DND-41 (cell line): ENCODE results near the gene NGB.

ENCODE experiments used
- ATAC-seq: fragments of 200-7000 bp; cut with Tn5 transposase; 3 replicates; pipeline ENCODE4 v1.9.1; 2021; ENCODE audit warnings: low read depth; ENCODE audit not compliant: insufficient read depth
- DNase-seq: peaks from one replicate; pipeline ENCODE4 v3.0.0-alpha.2; 2020
- H2AFZ ChIP-seq: 2 replicates; pipeline ENCODE4 v1.6.0; 2012; ENCODE audit warnings: low read depth, low read length
- H3K27ac ChIP-seq: 2 replicates; pipeline ENCODE4 v1.5.1; 2012; ENCODE audit warnings: low read length, inconsistent platforms
- H3K27me3 ChIP-seq: fragments of 200-600 bp; sonication (generic); 2 replicates; pipeline ENCODE4 v1.6.0; 2012; ENCODE audit warnings: low read length, mild to moderate bottlenecking, inconsistent platforms; ENCODE audit not compliant: insufficient read depth, poor library complexity
- H3K36me3 ChIP-seq: 2 replicates; pipeline ENCODE4 v1.5.1; 2012; ENCODE audit warnings: low read length, inconsistent platforms; ENCODE audit not compliant: insufficient read depth
- H3K4me1 ChIP-seq: 2 replicates; pipeline ENCODE4 v1.5.1; 2012; ENCODE audit warnings: mild to moderate bottlenecking, low read length; ENCODE audit not compliant: insufficient read depth
- H3K4me2 ChIP-seq: 2 replicates; pipeline ENCODE4 v1.6.0; 2012; ENCODE audit warnings: mild to moderate bottlenecking, moderate library complexity, low read length, inconsistent platforms; ENCODE audit not compliant: insufficient read depth
- H3K4me3 ChIP-seq, 2 experiments: fragments of 200-600 bp in 1 of 2; shearing (Covaris generic) in 1 of 2; 2 replicates each; pipeline ENCODE4 v1.5.1; 2012 to 2016; ENCODE audit warnings: inconsistent platforms in 2 of 2, low read length in 2 of 2, mild to moderate bottlenecking in 2 of 2, low read depth in 1 of 2, moderate library complexity in 1 of 2
- H3K79me2 ChIP-seq: 2 replicates; pipeline ENCODE4 v1.6.0; 2012; ENCODE audit warnings: low read length, inconsistent platforms; ENCODE audit not compliant: insufficient read depth
- H3K9ac ChIP-seq: 2 replicates; pipeline ENCODE4 v1.6.0; 2012; ENCODE audit warnings: low read depth, mild to moderate bottlenecking, inconsistent platforms, low read length, moderate library complexity
- H3K9me3 ChIP-seq: 2 replicates; pipeline ENCODE4 v1.5.1; 2012; ENCODE audit warnings: low read length, moderate library complexity, mild to moderate bottlenecking, inconsistent platforms; ENCODE audit not compliant: insufficient read depth, severe bottlenecking
- H4K20me1 ChIP-seq: 2 replicates; pipeline ENCODE4 v1.6.0; 2012; ENCODE audit warnings: low read length; ENCODE audit not compliant: insufficient read depth
- CTCF ChIP-seq: IDR thresholded peaks from 2 replicates; pipeline ENCODE4 v1.5.1; 2012; ENCODE audit warnings: borderline replicate concordance, low read length, moderate library complexity, mild to moderate bottlenecking; ENCODE audit not compliant: poor library complexity, severe bottlenecking; ENCODE audit errors: extremely low read depth
- EZH2 ChIP-seq: IDR thresholded peaks from 3 replicates; pipeline ENCODE4 v1.6.1; 2012; ENCODE audit warnings: borderline replicate concordance, low read depth, mild to moderate bottlenecking, moderate library complexity, low read length, inconsistent platforms; ENCODE audit not compliant: severe bottlenecking

NGB gene

GRCh38 chr14:77276959-77277358 is 6.0 kb upstream of the NGB start:
- ATAC-seq (no peak), DNase-seq (no peak)
- Histone ChIP-seq H3K79me2 (no peaks in the 10 kb centered on the region), H3K4me1 (no peaks in the 10 kb centered on the region), H3K9ac (no peak overlapping the region), H3K27ac (no peak overlapping the region), H3K9me3 (no peaks in the 10 kb centered on the region), H2AFZ (no peak overlapping the region), H4K20me1 (no peaks in the 10 kb centered on the region), H3K27me3 (no peaks in the 10 kb centered on the region), H3K36me3 (peaks cover 25% of the 10 kb centered on the region), H3K4me2 (no peak overlapping the region), H3K4me3 (no peak overlapping the region)
- no peak for TF ChIP-seq EZH2
- TF ChIP-seq CTCF = no peak

- TF ChIP-seq CTCF = no peak
- TF ChIP-seq EZH2 = no peak
- no peak for DNase-seq
- H3K79me2 ChIP-seq = no peaks in the 10 kb centered on the region
- H3K9me3 ChIP-seq = no peaks in the 10 kb centered on the region
- H3K4me1 ChIP-seq = no peaks in the 10 kb centered on the region
- ATAC-seq = no peak
- H3K36me3 ChIP-seq = peaks cover 25% of the 10 kb centered on the region
- H3K27ac ChIP-seq = no peak overlapping the region
- no peak overlapping the region for H3K4me2 ChIP-seq
- H4K20me1 ChIP-seq = no peaks in the 10 kb centered on the region
- H3K27me3 ChIP-seq = no peaks in the 10 kb centered on the region
- no peak overlapping the region for H3K4me3 ChIP-seq
- H2AFZ ChIP-seq = no peak overlapping the region
- no peak overlapping the region for H3K9ac ChIP-seq
Observed at GRCh38 chr14:77276295-77276935, 5.4 kb upstream of the NGB start.

- no peak for TF ChIP-seq EZH2
- TF ChIP-seq CTCF = no peak
- no peak overlapping the region for H3K27ac ChIP-seq
- H3K79me2 ChIP-seq = no peaks in the 10 kb centered on the region
- no peak for ATAC-seq
- H3K4me2 ChIP-seq = no peak overlapping the region
- H3K9me3 ChIP-seq = no peaks in the 10 kb centered on the region
- no peaks in the 10 kb centered on the region for H3K27me3 ChIP-seq
- no peak overlapping the region for H3K9ac ChIP-seq
- H3K4me3 ChIP-seq = no peak overlapping the region
- no peaks in the 10 kb centered on the region for H4K20me1 ChIP-seq
- peaks cover 3% of the 10 kb centered on the region for H3K4me1 ChIP-seq
- no peak overlapping the region for H2AFZ ChIP-seq
- peaks cover 25% of the 10 kb centered on the region for H3K36me3 ChIP-seq
- no peak for DNase-seq
Observed at GRCh38 chr14:77275601-77276017, 4.6 kb upstream of the NGB start.
